RPMI8226 (cell line): ENCODE measurements around the gene UQCRH.

Experiments used
- DNase-seq: peaks from one replicate; pipeline ENCODE4 v3.0.0-alpha.2; 2015

Gene UQCRH

GRCh38 chr1:46303038-46303871 is at the start of gene UQCRH, which contains the start of gene LRRC41:
Gene UQCRH (plus strand): TSS chr1:46303698. CDS start chr1:46303767, 69 bp downstream.
Gene LRRC41 (minus strand): TSS chr1:46303616. CDS start chr1:46303322, 294 bp downstream.
- DNase-seq: peak; percentile 98

- no peak for DNase-seq
Measured at GRCh38 chr1:46254668-46255067, 48.8 kb upstream of the UQCRH start.

- no peak for DNase-seq
Measured at GRCh38 chr1:46256523-46256922, 47.0 kb upstream of the UQCRH start.

- no peak for DNase-seq
Measured at GRCh38 chr1:46262508-46262907, 41.0 kb upstream of the UQCRH start.

- no peak for DNase-seq
Measured at GRCh38 chr1:46263146-46263545, 40.4 kb upstream of the UQCRH start.

GRCh38 chr1:46268578-46268977 is 34.9 kb upstream of the UQCRH start:
- no peak for DNase-seq

GRCh38 chr1:46274225-46275029 is 29.1 kb upstream of the UQCRH start:
- no peak for DNase-seq

GRCh38 chr1:46275030-46275337 is 28.5 kb upstream of the UQCRH start:
- no peak for DNase-seq

- DNase-seq: no peak
Measured at GRCh38 chr1:46277658-46278373, 25.7 kb upstream of the UQCRH start.

GRCh38 chr1:46278807-46279206 is 24.7 kb upstream of the UQCRH start:
- no peak for DNase-seq

- no peak for DNase-seq
Measured at GRCh38 chr1:46280092-46280491, 23.4 kb upstream of the UQCRH start.

GRCh38 chr1:46281021-46281420 is 22.5 kb upstream of the UQCRH start:
- no peak for DNase-seq

GRCh38 chr1:46284058-46284457 is 19.4 kb upstream of the UQCRH start:
- no peak for DNase-seq

- DNase-seq: no peak
Measured at GRCh38 chr1:46284597-46285564, 18.6 kb upstream of the UQCRH start.

- no peak for DNase-seq
Measured at GRCh38 chr1:46285730-46286477, 17.6 kb upstream of the UQCRH start.

GRCh38 chr1:46288485-46289133 is 14.9 kb upstream of the UQCRH start:
- DNase-seq: no peak

GRCh38 chr1:46289134-46289494 is 14.4 kb upstream of the UQCRH start:
- DNase-seq: no peak

GRCh38 chr1:46289976-46290375 is 13.5 kb upstream of the UQCRH start:
- DNase-seq: no peak

- no peak for DNase-seq
Measured at GRCh38 chr1:46295306-46295705, 8.2 kb upstream of the UQCRH start.

- no peak for DNase-seq
Measured at GRCh38 chr1:46298387-46298786, 5.1 kb upstream of the UQCRH start.
